SKM-1 (cell line): Measurements from ENCODE around the gene IRX3.

Experiments
- DNase-seq: peaks from one replicate; lab custom pipeline; 2025; ENCODE audit not compliant: unreplicated experiment; lab: John Stamatoyannopoulos, UW

IRX3 gene

DNA sequence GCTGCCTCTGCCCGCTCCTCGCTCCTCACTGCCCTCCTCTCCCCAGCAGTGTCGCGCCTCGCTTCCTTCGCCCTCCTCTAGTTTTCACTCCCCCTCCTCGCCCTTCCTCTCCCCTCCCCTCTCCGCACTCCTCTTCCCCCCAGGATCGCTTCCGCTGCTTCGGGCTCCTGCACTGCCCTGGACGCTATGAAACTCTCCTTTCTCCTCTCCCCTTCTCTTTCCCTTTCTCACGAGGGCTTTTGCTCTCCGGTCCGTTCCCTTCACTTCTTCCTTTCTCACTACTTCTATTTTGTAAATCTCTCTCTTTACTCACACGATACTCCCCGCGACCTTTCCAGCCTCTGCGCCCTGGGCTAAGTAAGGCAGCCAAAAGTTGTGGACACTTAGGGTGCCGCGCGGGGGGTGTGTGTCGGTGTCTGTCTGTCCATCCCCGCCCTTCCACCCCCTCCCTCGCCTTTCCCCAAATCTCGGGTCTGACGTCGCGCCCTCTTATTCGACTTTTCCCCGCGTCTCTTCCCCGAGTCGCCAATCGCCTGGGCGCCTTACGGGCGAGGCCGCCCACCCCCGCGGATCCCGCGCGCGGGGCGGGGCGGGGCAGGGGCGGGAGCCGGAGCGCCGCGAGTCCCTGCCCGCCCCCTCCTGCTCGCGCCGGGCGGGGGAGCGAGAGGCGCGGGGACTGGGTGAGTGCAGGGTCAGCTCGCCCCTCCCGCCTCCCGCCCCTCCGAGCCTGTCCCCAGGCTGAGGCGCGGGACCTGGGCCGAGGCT, at the start of gene IRX3:
Gene IRX3 (minus strand): TSS at position 422 of the 765 bp plus-strand sequence. CDS start 737 bp downstream, outside the sequence.
- DNase-seq: peak; percentile 77

DNA sequence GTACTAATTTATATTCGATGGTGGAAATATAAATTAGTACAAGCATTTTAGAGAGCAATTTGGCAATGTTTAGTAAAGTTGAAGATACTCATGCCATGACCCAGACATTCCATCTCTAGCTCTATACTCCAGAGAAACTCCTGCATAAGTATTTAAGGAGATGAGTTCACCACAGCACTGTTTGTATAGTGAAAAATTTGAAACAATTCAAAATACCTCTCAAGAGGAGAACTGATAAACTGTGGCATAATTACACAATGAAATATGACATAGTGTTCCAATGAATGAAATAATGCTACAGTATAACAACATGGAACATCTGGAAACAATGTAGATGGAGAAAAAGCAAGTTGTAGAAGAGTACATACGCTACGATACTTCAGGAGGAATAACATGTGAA, 48.6 kb upstream of the IRX3 start:
- no peak for DNase-seq

DNA sequence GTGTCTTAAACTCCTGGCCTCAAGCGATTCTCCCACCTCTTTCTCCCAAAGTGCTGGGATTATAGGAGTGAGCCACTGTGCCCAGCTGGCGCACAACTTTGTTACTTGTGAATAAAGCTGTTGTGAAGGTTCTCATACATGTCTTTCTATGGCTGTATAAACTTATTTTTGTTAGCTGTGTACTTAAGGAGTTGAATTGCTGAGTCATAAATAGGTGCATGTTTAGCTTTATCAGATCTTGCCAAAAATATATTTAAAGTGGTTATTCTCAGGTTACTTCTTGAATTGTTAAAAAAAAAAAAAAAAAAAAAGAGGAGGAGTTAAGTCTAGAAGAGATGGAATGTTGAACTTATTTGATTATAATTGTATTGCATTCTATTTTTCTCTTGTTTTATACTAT, 47.6 kb upstream of the IRX3 start:
- DNase-seq: no peak

DNA sequence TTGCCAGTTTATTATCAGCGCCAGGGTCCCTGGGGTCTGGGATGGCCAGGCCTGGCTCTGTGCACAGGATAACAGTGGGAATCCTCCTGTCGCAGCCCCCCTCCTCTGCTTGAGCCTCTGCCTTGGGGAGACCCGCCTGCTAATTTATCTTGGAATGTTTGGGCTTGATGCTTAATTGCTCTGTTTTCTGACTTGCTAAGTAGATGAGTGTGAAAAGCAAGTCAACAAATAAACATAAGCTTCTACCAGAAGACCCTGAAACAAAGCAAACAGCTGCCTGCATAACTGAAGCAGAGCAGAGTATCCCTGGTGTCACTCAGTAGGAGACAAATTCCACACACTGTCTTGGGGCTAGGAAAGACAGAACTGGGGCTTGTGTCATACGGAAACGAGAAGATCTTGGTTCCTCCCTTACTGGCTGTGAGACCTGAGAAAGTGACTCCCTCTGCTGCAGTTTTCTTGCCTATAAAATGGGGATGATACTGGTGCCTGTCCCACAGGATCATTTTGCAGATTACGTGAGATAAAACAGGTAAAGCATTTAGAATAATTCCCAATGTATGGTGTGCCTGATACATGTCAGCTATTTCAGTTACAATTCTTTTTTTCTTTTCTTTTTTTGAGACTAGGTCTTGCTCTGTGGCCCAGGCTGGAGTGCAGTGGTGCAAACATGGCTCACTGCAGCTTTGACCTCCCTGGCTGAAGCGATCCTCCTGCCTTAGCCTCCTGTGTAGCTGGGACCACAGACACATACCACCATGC, 44.8 kb upstream of the IRX3 start:
- DNase-seq: no peak

DNA sequence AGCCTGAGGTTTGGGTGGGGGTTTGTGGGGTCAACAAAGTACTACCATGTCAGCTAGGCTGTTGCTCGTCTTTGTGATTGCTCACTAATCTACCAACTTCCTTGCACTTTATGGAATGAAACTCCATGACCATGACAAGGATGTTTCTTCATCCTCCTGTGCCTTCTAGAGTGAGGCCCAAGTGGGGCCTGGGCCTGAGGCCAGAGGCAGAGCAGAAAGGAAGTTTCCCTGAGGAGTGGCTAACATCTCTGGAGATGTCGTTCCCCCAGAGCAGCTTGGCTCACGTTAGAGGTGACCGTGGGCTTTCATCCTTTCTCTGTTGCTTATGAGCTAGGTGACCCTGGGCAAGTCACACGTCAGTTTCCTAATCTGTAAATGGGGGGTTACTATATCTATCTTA, 41.0 kb upstream of the IRX3 start:
- DNase-seq: no peak

DNA sequence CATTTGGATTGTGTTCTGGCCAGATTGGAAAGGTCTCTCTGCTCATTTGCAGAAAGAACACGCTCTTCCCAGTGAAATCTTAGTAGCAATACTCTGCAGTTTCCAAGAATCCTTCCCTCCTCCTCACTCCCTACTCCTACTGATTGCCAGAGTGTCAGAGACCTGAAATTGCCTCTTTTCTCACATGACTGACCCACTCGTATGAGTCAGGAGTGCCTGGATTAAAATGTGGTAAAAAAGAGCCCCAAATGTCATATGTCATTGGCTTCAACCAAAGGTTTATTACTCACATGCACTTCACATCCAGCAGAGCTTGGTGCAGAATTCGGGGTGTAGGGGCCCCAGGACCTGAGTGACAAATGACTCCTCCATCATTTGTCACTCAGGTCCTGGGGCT, 39.7 kb upstream of the IRX3 start:
- no peak for DNase-seq

DNA sequence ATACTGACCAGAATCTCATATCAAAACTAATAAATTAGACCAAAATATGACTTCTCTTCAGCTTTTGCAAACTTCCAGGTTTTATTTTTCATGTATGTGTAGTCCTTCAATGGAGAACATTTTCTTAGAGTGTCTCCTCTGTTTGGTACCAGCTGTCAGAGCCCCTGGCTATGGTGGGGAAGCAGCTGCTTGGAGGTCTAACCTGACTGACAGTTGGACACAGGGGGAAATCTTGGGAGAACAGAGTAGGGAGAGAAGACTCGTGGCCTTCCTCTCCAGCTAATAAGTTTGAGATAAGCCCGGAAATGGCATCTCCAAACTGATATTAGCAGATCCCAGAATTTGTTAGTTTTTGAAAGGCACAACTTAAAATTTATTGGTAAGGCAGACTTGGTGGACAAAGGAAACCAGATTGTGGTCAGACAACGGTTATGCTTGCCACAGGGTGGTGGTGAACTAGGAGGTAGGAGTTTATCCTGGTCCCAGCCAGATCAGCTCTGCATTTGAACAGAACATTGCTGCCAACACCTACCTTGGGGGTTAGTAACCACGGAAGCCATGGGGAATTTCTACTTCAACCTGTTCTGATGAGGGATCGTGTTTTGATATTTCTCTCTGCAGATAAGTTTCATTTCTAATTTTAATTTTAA, 39.2 kb upstream of the IRX3 start:
- no peak for DNase-seq

DNA sequence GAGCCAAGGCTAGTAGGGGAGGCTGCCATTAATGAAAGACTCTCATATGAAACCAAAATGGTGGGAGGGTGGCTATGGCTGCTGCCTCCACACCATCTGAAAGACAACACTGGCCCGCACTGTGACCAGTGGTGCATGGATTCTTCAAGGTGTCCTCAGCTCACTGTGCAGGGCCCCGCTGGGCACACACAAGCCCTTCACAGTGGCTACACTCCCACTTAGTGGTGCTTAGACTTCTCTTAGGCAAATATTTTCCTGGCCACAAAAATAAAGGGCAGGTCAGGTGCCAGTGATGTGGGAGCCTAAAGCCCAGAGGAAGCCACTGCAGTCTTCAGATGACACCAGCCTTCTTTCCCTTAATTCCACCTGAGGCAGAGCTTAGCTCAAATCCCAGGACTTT, 38.1 kb upstream of the IRX3 start:
- DNase-seq: no peak

DNA sequence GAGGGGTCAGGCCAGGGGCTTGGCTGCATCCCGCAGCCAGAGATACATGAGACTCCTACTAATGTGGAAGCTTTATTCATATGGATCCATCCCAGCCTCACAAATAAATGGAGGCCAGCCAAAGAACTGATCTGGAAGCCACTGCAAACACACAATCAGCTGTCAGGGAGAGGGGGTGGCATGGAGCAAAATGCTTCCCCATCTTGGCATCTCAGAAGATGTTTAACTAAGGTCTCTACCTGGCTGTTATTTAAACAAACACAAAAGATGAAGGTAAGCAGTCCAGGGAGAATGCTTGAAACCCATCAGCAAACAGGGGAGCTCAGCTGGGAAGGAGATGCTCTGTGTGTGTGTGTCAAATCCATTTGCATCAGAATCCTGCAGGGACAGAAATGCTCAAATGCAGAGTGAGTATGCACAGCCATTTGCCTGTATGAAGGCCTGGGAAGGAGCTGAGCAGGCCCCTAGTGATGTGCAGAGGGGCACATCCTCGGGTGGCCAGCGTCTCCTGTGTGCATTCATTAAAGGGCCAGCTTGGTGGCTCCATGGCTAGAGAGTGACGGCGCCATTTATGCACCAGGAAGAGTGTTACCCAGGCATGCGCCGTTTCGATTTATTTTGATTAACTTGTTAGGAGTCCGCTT, 34.2 kb upstream of the IRX3 start:
- no peak for DNase-seq

DNA sequence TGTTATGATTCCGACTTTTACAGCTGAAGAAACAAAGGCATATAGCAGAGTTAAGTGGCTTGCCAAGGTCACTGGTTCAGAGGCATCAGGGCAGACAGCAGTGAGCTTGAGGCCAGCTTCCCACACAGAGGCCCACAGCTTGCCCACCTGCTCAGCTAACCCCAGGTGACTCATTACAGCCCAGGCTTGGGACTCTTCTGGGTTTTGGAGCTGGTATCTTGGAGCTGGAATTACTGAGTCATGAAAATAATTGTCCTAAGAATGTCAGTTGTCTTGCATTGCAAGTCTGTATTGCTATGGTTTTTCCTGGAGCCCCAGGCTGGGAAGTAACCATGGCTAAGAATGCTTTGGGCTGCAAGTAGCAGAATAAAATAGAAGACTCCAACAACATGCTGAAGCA, 32.4 kb upstream of the IRX3 start:
- DNase-seq: no peak

DNA sequence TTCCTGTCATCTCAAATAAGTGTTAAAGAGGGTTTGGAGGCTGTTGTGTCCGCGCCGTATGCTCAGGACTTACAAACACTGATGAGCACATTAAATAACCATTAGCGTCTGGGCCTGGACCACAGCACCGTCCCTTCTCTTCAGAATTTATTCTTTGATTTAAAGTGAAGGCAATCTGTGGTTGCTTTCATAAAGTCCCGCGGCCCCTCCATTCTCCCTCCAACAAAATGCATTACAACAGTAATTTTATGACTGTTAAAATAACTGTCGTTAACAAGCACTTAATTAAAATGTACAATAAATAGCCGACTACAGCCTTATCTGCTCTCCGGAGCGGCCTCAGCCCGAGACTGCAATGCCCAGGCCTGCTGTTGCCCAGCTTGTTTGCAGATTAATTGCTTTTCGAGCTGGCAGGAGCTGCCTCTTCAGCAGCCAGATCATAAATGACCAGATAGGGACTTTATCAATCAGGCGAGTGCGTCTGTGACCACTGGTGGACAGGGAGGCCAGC, 30.6 kb upstream of the IRX3 start:
- no peak for DNase-seq

DNA sequence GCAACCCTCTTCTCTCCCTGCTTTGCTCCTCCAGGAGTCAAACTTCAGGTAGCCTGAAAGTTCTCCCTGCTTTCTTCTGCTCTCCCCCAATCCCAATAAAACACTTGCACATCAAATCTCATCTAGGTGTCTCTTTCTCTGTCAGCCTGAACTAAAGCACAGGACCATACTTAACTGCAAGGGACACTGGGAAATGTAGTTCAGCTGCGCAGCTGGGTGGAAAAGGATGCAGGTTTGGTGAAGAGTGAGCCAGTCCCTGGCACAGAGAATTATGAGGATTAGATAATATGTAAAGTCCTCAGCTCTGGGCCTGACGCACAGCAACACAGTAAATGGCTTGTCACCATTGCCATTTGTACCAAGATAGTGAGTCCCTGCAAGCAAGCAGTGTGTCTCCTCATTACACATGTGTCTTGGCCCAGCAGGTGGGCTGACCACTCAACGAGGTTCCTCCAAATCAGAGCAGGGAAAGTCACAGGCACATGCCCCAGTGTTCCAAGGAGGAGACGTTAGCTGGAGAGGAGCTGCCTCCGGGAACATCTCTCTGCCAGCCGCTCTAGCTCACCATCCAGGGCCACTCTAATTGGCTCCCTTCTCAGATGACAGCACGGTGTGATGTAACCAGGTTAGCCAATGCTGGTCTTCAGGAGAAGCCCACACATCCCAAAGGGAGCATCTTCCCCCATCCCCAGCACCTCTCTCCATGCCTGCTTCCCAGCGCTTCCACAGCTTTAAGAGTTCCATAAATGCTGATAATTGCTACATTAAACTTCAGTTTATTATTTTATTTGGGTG, 29.7 kb upstream of the IRX3 start:
- no peak for DNase-seq

DNA sequence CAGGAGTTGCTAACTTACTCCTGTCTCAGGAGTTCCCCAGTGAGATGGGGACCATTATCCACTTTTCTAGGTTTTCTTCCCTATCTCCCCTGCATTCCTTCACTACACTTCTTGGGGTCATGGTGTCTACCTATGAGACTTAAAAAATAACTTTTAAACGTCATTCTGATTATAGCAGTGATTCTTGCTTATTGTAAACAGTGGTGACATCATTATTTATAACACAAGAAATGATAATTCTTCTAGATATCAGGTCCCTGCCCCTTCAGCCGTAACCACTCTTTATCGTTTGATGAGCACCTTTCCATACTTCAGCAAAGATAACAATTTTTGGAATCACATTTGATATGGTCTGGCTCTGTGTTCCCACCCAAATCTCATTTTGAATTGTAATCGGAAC, 27.2 kb upstream of the IRX3 start:
- no peak for DNase-seq

DNA sequence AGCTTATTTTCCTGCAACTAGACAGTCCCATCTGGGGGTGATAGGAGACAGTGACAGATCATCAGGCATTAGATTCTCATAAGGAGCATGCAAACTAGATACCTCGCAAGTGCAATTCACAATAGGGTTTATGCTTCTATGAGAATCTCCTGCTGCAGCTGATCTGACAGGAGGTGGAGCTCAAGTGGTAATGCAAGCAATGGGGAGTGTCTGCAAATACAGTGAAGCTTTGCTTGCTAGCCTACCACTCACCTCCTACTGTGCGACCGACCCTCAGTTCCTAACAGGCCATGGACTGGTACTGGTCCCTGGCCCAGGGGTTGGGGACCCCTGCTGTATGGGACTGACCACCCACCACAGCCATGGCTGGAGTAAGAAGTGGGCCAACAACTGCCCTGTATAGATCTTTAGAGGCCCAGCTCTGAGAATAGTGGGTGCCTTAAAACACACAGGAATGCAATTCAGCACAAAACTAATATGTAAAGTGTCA, 26.0 kb upstream of the IRX3 start:
- no peak for DNase-seq

DNA sequence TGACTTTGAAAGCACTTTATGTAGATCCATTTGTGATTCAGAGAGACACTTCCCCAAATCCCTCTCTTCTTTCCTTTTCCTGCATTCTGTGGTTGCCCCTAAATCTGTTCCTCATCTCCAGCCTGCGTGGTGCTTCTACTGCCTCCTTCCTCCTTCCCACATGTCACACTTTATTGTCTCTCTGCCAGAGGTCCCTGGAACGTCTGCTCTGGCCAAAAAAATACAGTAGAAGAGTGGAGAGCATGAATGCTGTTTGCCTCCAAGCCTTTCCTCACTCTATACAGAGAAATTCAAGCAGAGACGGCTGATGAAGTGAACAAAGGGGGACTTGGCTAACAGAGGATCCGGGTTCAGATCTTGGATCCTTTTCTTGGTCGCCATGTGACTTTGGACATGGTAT, 22.8 kb upstream of the IRX3 start:
- DNase-seq: no peak

DNA sequence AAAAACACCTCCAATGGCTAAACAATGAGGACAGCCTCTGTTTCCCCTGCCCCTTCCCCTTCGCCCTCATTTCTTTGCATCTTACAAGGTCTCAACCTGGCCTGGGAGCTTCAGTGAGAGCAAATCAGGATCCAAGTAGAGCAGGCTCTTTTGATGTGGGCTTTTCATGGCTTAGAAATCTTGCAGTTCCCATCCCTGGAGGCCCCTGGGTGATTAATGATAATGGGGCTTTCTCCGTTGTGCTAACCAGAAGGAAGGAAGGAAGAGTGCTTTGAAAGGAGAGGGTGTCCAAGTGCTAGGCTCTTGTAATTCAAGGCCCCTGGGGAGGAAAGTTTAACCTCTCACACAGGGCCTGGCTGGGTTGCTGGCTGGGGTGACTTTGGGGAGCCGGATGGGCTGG, 18.5 kb upstream of the IRX3 start:
- no peak for DNase-seq

DNA sequence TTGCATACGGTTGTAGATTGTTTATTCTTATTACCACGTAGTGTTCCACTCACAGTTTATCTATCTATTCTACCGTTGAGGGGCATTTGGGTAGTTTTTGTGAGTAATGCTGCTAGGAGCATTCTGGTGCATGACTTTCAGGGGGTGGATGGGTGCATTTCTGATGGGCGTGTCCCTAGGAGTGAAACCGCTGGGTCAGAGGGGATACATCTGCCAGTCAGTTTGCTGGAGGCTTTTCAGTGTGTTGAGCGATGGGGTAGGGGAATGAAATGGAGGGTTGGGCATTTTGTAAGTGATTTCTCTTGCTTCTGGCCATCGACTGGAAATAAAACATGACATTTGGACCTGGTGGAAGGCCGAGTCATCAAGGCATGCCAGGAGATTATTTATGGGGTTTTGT, 17.0 kb upstream of the IRX3 start:
- DNase-seq: no peak

DNA sequence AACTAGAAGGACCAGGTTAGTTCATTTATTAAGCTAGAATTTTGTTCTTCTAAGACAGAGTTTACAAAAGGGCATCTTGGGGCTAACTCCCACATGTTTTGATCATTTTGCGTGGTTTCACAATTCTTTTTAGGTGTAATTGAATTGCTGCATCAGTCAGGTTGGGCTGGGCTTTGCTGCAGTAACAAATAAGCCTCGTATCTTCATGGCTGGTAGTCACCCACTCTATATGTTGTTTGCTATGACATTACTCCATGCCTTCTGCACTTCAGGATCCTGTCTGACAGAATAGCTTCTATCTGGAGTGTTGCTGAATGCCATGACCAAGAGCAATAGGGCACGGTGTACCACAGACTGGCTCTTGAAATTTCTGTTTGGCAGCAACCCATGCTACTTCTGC, 10.6 kb upstream of the IRX3 start:
- no peak for DNase-seq

DNA sequence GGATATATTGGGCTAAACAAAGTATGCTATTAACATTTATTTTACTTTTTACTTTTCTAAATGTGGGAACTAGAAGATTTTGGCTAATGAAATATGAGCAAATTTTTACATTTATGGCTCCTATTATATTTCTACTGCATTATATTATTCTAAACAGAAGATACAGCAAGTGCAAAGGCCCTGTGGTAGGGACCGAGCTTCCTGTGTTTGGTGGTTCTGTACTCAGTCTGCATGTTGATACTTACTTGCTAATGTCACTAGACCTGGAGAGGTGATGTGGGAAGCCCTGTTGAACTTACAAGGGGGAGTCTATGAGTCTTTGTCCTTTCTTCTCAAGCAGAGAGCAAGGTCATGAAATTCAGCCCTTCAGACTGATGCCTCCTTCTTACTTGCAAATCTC, 10.0 kb upstream of the IRX3 start:
- DNase-seq: no peak

DNA sequence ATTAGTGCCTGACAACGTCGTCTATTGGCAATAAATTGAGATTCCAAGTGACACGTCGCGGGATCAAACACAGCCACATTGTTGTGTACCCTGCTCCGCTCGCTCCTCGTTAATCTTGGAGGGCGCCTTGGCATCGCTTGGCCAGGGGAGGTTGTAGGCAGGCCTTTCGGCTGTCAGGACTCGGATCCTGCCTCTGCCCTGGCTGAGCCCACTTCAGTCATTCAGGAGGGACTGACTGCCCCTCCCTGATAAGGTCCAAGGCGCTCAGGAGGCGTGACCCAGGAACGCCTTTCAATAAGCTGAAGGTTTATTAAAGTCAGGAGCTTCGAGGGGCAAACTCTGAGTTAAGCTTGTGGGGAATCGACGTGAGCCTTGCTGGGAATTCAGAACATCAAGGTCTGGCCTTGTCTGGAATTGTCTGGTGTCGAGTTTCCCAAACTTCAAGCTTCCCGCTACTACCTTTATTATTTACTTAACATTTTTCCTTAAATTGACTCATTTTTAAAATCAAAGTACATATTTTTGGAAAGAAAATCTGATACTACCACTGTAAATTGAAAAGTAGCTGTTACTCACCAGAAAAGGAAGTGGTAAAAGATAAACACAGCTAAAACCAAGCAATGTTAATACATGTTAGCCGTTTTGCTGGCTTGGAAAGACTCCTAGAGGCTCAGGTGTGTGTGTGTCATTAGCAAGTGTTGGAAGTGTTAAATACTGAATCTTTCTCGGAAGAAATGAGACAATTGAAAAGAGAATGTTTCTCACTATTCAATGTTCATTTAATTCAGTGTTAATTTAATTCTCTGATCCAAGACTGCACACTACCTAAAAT, 5.3 kb upstream of the IRX3 start:
- DNase-seq: no peak
